HS-5 (cell line): ENCODE measurements around the gene TCF4.

Experiments
- DNase-seq: peaks from one replicate; pipeline ENCODE4 v3.0.0-alpha.2; 2012; ENCODE audit warnings: low read depth

TCF4 gene

GRCh38 chr18:55585920-55586561, 2.0 kb downstream of the TCF4 start:
- no peak for DNase-seq

- no peak for DNase-seq
These were observed 2.7 kb downstream of the TCF4 start for GRCh38 chr18:55585065-55585919.

GRCh38 chr18:55584201-55584600, 3.8 kb downstream of the TCF4 start:
- no peak for DNase-seq

- no peak for DNase-seq
These were observed 5.7 kb downstream of the TCF4 start for GRCh38 chr18:55582325-55582724.

GRCh38 chr18:55579501-55580270, 8.3 kb downstream of the TCF4 start:
- no peak for DNase-seq

- no peak for DNase-seq
These were observed 10.0 kb downstream of the TCF4 start for GRCh38 chr18:55577812-55578539.

GRCh38 chr18:55576001-55576400, 12.0 kb downstream of the TCF4 start:
- no peak for DNase-seq

- DNase-seq, result no peak
These were observed 12.9 kb downstream of the TCF4 start for GRCh38 chr18:55575066-55575465.

- no peak for DNase-seq
These were observed 14.6 kb downstream of the TCF4 start for GRCh38 chr18:55573386-55573785.

- DNase-seq, result no peak
These were observed 17.0 kb downstream of the TCF4 start for GRCh38 chr18:55570966-55571365.

- DNase-seq, result no peak
These were observed 21.5 kb downstream of the TCF4 start for GRCh38 chr18:55566456-55566935.

- no peak for DNase-seq
These were observed 28.3 kb downstream of the TCF4 start for GRCh38 chr18:55559739-55560138.

- DNase-seq, result no peak
These were observed 30.8 kb downstream of the TCF4 start for GRCh38 chr18:55557211-55557610.

GRCh38 chr18:55555395-55556027, 32.5 kb downstream of the TCF4 start:
- DNase-seq, result no peak

GRCh38 chr18:55552526-55553189, 35.3 kb downstream of the TCF4 start:
- DNase-seq, result no peak

- DNase-seq, result no peak
These were observed 36.8 kb downstream of the TCF4 start for GRCh38 chr18:55551227-55551626.

GRCh38 chr18:55550471-55550870, 37.5 kb downstream of the TCF4 start:
- no peak for DNase-seq

GRCh38 chr18:55549474-55550104, 38.4 kb downstream of the TCF4 start:
- no peak for DNase-seq

GRCh38 chr18:55547705-55548056, 40.3 kb downstream of the TCF4 start:
- DNase-seq, result no peak
